Occipital lobe (tissue), 2 donors: ENCODE data around the gene GCG. TPM values are rescaled to one million over a fixed set of nuclear protein-coding genes. Genes with fewer than 3 reads are reported as not detected.
A peak's percentile ranks its signal among the peaks of the same experiment; 100 is the strongest.

Experiments used
- DNase-seq: peaks from one replicate; lab custom pipeline; 2025; lab: John Stamatoyannopoulos, UW
- total RNA-seq: library from RNA; depleted of rRNA; stranded (reverse); fragments of >200 nt; gene quantifications from one replicate; pipeline ENCODE4 v1.2.3, GENCODE V29; 2014

GCG gene
- total RNA-seq = not detected

- no peak for DNase-seq
Observed at GRCh38 chr2:162152147-162152546, at the start of gene GCG. Gene GCG (minus strand): TSS chr2:162152247. CDS start chr2:162149178, 3,069 bp downstream.

- no peak for DNase-seq
Observed at GRCh38 chr2:162200636-162201035, 48.6 kb upstream of the GCG start.

GRCh38 chr2:162199913-162200312 lies 47.9 kb upstream of the GCG start:
- DNase-seq = no peak

GRCh38 chr2:162198239-162198638 lies 46.2 kb upstream of the GCG start:
- DNase-seq = no peak

- DNase-seq = no peak
Observed at GRCh38 chr2:162197069-162197825, 45.2 kb upstream of the GCG start.

GRCh38 chr2:162196638-162197037 lies 44.6 kb upstream of the GCG start:
- DNase-seq = no peak

- DNase-seq = no peak
Observed at GRCh38 chr2:162188451-162188850, 36.4 kb upstream of the GCG start.

GRCh38 chr2:162185541-162186232 lies 33.6 kb upstream of the GCG start:
- no peak for DNase-seq

GRCh38 chr2:162184821-162185450 lies 32.9 kb upstream of the GCG start:
- DNase-seq = no peak

- peak; percentile 44 for DNase-seq
Observed at GRCh38 chr2:162184359-162184758, 32.3 kb upstream of the GCG start.

GRCh38 chr2:162182395-162182794 lies 30.3 kb upstream of the GCG start:
- no peak for DNase-seq

GRCh38 chr2:162177301-162177700 lies 25.3 kb upstream of the GCG start:
- no peak for DNase-seq

- DNase-seq = no peak
Observed at GRCh38 chr2:162175714-162176113, 23.7 kb upstream of the GCG start.

GRCh38 chr2:162174746-162175145 lies 22.7 kb upstream of the GCG start:
- DNase-seq = no peak

GRCh38 chr2:162172802-162173370 lies 20.8 kb upstream of the GCG start:
- no peak for DNase-seq

GRCh38 chr2:162166745-162167144 lies 14.7 kb upstream of the GCG start:
- DNase-seq = no peak

- no peak for DNase-seq
Observed at GRCh38 chr2:162166174-162166573, 14.1 kb upstream of the GCG start.

GRCh38 chr2:162164802-162165201 lies 12.8 kb upstream of the GCG start:
- no peak for DNase-seq

- no peak for DNase-seq
Observed at GRCh38 chr2:162159446-162159845, 7.4 kb upstream of the GCG start.

GRCh38 chr2:162156149-162156548 lies 4.1 kb upstream of the GCG start:
- DNase-seq = no peak

GRCh38 chr2:162155093-162155492 lies 3.0 kb upstream of the GCG start:
- DNase-seq = no peak

GRCh38 chr2:162153608-162154224 lies 1.7 kb upstream of the GCG start:
- no peak for DNase-seq
